HG02852 (cell line): ENCODE measurements around the gene HEBP2.
"Not testable (repeated sequence)": the region's sequence is repeated elsewhere in the genome, so short reads cannot be mapped to it uniquely, and the experiment has no call there.

Source experiments
- ATAC-seq: cut with Tn5 transposase; IDR thresholded peaks from one replicate; pipeline ENCODE4 v1.9.1; 2021; ENCODE audit warnings: mild to moderate bottlenecking, moderate library complexity; ENCODE audit not compliant: unreplicated experiment

HEBP2 gene

GRCh38 chr6:138403801-138404665, at the start of gene HEBP2:
HEBP2 (plus strand) TSS chr6:138404223; CDS start chr6:138404496, 273 bp downstream.
- peak; percentile 88 for ATAC-seq

GRCh38 chr6:138357928-138358327, 46.1 kb upstream of the HEBP2 start:
- ATAC-seq, result no peak

GRCh38 chr6:138368684-138369083, 35.3 kb upstream of the HEBP2 start:
- ATAC-seq, result not testable (repeated sequence)

GRCh38 chr6:138370631-138371451, 33.2 kb upstream of the HEBP2 start:
- ATAC-seq, result no peak

- no peak for ATAC-seq
Measured at GRCh38 chr6:138371452-138371711, 32.6 kb upstream of the HEBP2 start.

- no peak for ATAC-seq
Measured at GRCh38 chr6:138371720-138372119, 32.3 kb upstream of the HEBP2 start.

- ATAC-seq, result no peak
Measured at GRCh38 chr6:138372711-138373463, 31.1 kb upstream of the HEBP2 start.

GRCh38 chr6:138374230-138374629, 29.8 kb upstream of the HEBP2 start:
- no peak for ATAC-seq

- ATAC-seq, result no peak
Measured at GRCh38 chr6:138374815-138375214, 29.2 kb upstream of the HEBP2 start.

GRCh38 chr6:138377042-138377441, 27.0 kb upstream of the HEBP2 start:
- no peak for ATAC-seq

- no peak for ATAC-seq
Measured at GRCh38 chr6:138377844-138378243, 26.2 kb upstream of the HEBP2 start, which contains the start of gene SMIM28. SMIM28 (plus strand) TSS chr6:138377905; CDS start chr6:138378073, 168 bp downstream.

- ATAC-seq, result no peak
Measured at GRCh38 chr6:138378463-138378862, 25.6 kb upstream of the HEBP2 start.

- ATAC-seq, result no peak
Measured at GRCh38 chr6:138382498-138383265, 21.3 kb upstream of the HEBP2 start.

GRCh38 chr6:138383776-138384175, 20.2 kb upstream of the HEBP2 start:
- ATAC-seq, result no peak

- no peak for ATAC-seq
Measured at GRCh38 chr6:138386897-138387296, 17.1 kb upstream of the HEBP2 start.

GRCh38 chr6:138387577-138388368, 16.2 kb upstream of the HEBP2 start:
- no peak for ATAC-seq

GRCh38 chr6:138389551-138389950, 14.5 kb upstream of the HEBP2 start:
- ATAC-seq, result no peak

GRCh38 chr6:138393871-138394783, 9.9 kb upstream of the HEBP2 start:
- ATAC-seq, result peak; percentile 51

GRCh38 chr6:138396709-138397108, 7.3 kb upstream of the HEBP2 start:
- ATAC-seq, result no peak
